Esophagus squamous epithelium (tissue), 4 donors: ENCODE measurements around the gene GOLGA6L25.
"Not testable (repeated sequence)": the region's sequence is repeated elsewhere in the genome, so short reads cannot be mapped to it uniquely, and the experiment has no call there.

ENCODE experiments used
- POLR2A ChIP-seq, 4 donors: fragments of 450-650 bp; IDR thresholded peaks; one replicate each; pipeline ENCODE4 v1.6.1; 2017; ENCODE audit warnings: antibody characterized with exemption in 4 of 4, mild to moderate bottlenecking in 4 of 4, moderate library complexity in 3 of 4
- TF ChIP-seq, protein P1 (sequence below), 6 experiments: fragments of 450-650 bp in 4 of 6; fragments of 200-600 bp in 2 of 6; sonication (generic) in 2 of 6; IDR thresholded peaks; one replicate each; pipeline ENCODE4 v1.5.1; 2016 to 2019; ENCODE audit warnings: antibody characterized with exemption in 6 of 6, mild to moderate bottlenecking in 4 of 6, moderate library complexity in 4 of 6

DNA sequence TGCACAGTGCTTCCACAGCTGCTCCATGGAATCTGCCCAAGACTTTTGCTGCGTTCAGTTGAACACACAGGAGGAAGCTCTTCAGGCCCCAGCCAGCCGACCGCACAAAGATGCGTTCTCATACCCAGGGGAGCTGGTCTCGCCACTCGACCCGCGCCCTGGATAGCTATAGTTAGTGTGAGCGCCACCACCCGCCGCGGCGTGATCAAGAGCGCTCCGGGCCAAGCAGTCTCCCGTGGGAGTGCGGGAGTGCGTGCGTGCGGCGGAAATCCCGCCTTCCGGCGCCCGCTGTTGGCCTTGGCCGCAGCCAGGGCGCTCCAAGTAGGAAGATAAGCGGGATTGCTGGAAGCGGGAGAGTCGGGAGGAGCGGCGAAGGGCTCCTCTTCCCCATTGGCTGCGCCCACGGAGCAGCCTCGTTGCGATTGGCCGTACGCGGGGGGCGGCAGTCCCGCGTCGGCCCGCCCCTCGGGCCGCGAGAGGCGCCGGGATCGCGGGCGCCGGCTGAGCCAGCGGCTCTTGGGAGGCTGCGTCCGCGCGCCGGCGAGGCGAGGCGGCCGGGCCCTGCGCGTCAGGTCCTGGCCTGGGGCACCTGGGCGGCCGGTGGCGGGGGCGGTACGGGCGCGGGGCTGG lies 35.7 kb downstream of the GOLGA6L25 start:
- TF ChIP-seq, protein P1, sequence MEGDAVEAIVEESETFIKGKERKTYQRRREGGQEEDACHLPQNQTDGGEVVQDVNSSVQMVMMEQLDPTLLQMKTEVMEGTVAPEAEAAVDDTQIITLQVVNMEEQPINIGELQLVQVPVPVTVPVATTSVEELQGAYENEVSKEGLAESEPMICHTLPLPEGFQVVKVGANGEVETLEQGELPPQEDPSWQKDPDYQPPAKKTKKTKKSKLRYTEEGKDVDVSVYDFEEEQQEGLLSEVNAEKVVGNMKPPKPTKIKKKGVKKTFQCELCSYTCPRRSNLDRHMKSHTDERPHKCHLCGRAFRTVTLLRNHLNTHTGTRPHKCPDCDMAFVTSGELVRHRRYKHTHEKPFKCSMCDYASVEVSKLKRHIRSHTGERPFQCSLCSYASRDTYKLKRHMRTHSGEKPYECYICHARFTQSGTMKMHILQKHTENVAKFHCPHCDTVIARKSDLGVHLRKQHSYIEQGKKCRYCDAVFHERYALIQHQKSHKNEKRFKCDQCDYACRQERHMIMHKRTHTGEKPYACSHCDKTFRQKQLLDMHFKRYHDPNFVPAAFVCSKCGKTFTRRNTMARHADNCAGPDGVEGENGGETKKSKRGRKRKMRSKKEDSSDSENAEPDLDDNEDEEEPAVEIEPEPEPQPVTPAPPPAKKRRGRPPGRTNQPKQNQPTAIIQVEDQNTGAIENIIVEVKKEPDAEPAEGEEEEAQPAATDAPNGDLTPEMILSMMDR (IDR thresholded peaks at IDR 0.05) = not testable (repeated sequence)
- TF ChIP-seq POLR2A (IDR thresholded peaks at IDR 0.05) = not testable (repeated sequence)
